ENCODE results near the gene ZNF618. TPM values are rescaled to one million over a fixed set of nuclear protein-coding genes. Genes with fewer than 3 reads are reported as not detected.

Gene ZNF618
- total RNA-seq, 1 experiment from 2014 or later: 4.2 TPM

DNA sequence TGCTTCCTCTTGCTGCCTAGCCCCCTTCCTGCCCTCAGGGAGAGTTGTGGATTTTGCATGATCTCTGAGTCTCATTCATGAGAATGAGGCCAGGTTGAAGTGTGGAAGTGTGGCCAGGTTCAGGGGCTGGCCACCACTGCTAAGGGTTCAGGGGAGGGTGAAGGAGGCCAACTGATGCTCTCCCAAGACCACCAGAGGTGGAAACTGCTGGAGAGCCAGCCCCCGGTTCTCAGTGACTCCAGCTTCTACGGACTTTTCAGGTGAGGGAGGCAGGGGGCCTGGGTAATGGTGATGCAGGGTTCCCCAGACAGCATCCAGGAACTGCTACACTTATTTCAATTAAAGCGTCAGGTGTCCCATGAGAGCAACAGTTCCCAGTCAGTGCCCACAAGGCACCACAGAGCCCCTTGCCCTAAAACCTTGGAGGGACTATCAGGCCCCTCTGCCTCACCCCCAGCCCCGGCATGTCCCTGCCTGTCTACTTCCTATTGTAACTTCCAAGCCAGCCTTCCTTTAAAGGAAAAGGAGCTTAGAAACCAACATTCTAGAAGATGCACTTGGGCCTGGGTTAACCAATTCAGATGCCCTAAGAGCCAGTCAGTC, 151.9 kb downstream of the ZNF618 start:
- H3K79me2 ChIP-seq (ENCODE audit: low read length): no peaks in the 10 kb centered on the region
- H3K27ac ChIP-seq (ENCODE audit: low read length): no peak overlapping the region
- H3K4me3 ChIP-seq (ENCODE audit: low read length): no peak overlapping the region
- no peak overlapping the region for H2AFZ ChIP-seq (ENCODE audit: low read length)
- intact Hi-C loops (cut with micrococcal nuclease): no loop called here
- no TSS peak for BruUV-seq (replicated peaks)
- H3K4me1 ChIP-seq (ENCODE audit: insufficient read depth, low read length): no peaks in the 10 kb centered on the region
- TF ChIP-seq EZH2phosphoT487 (IDR thresholded peaks at IDR 0.05; ENCODE audit: borderline replicate concordance, low read length) (no peak), EZH2 (IDR thresholded peaks at IDR 0.05; ENCODE audit: low read length, unreplicated experiment) (no peak)
- TF ChIP-seq, protein P1, sequence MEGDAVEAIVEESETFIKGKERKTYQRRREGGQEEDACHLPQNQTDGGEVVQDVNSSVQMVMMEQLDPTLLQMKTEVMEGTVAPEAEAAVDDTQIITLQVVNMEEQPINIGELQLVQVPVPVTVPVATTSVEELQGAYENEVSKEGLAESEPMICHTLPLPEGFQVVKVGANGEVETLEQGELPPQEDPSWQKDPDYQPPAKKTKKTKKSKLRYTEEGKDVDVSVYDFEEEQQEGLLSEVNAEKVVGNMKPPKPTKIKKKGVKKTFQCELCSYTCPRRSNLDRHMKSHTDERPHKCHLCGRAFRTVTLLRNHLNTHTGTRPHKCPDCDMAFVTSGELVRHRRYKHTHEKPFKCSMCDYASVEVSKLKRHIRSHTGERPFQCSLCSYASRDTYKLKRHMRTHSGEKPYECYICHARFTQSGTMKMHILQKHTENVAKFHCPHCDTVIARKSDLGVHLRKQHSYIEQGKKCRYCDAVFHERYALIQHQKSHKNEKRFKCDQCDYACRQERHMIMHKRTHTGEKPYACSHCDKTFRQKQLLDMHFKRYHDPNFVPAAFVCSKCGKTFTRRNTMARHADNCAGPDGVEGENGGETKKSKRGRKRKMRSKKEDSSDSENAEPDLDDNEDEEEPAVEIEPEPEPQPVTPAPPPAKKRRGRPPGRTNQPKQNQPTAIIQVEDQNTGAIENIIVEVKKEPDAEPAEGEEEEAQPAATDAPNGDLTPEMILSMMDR (conservative IDR thresholded peaks at IDR 0.05; ENCODE audit: low read depth, low read length): no peak
- no peak for ATAC-seq
- 0 out of 2 replicates have a peak, but pooled peaks cover 7% of the 10 kb centered on the region for H3K9me3 ChIP-seq (ENCODE audit: low read length)
- ChIA-PET POLR2A (ENCODE audit: unreplicated experiment) (no interaction called here), CTCF (no interaction called here)
- no peak overlapping the region for H3K9ac ChIP-seq (ENCODE audit: low read length)
- H3F3A ChIP-seq (ENCODE audit: low read length, unreplicated experiment): no peaks in the 10 kb centered on the region
- H3K27me3 ChIP-seq (ENCODE audit: low read length): no peaks in the 10 kb centered on the region
- H3K4me2 ChIP-seq (ENCODE audit: low read length): no peak overlapping the region
- H4K20me1 ChIP-seq (ENCODE audit: low read length): no peaks in the 10 kb centered on the region
- H3K9me2 ChIP-seq (replicated peaks; ENCODE audit: low read length): no peaks in the 10 kb centered on the region
- peaks cover 11% of the 10 kb centered on the region; the same call in 1 of the 2 replicates for H3K36me3 ChIP-seq (ENCODE audit: low read depth, low read length)
- DNase-seq: no peak

DNA sequence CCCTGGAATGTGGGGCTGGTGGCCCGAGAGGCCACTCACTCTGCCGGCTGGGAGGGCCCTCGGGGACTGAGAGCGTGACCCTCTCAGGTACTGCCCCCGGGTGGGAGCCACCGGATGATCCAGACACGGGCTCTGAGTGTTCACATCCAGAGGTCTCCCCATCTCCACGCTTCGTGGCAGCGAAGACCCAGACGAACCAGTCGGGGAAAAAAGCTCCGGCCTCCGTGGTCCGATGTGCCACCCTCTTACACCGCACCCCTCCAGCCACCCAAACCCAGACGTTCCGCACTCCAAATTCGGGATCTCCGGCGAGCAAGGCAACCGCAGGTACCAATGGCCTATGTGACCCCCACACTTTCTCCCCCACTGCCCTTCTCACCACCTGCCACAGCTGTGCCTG, 152.5 kb downstream of the ZNF618 start:
- POLR2A ChIA-PET (ENCODE audit: unreplicated experiment): no interaction called here
- H4K20me1 ChIP-seq (ENCODE audit: low read length): no peaks in the 10 kb centered on the region
- no TSS peak for BruUV-seq (replicated peaks)
- no peak overlapping the region for H3K9ac ChIP-seq (ENCODE audit: low read length)
- CTCF ChIA-PET: no interaction called here
- no peaks in the 10 kb centered on the region for H3K79me2 ChIP-seq (ENCODE audit: low read length)
- H3K4me3 ChIP-seq (ENCODE audit: low read length): no peak overlapping the region
- H3K9me3 ChIP-seq (ENCODE audit: low read length): 0 out of 2 replicates have a peak, but pooled peaks cover 3% of the 10 kb centered on the region
- intact Hi-C loops (cut with micrococcal nuclease): no loop called here
- peaks cover 6% of the 10 kb centered on the region; the same call in 1 of the 2 replicates for H3K36me3 ChIP-seq (ENCODE audit: low read depth, low read length)
- no peak overlapping the region for H3K4me2 ChIP-seq (ENCODE audit: low read length)
- no peak overlapping the region for H2AFZ ChIP-seq (ENCODE audit: low read length)
- no peaks in the 10 kb centered on the region for H3K9me2 ChIP-seq (replicated peaks; ENCODE audit: low read length)
- no peaks in the 10 kb centered on the region for H3K4me1 ChIP-seq (ENCODE audit: insufficient read depth, low read length)
- H3K27ac ChIP-seq (ENCODE audit: low read length): no peak overlapping the region
- H3F3A ChIP-seq (ENCODE audit: low read length, unreplicated experiment): no peaks in the 10 kb centered on the region
- H3K27me3 ChIP-seq (ENCODE audit: low read length): no peaks in the 10 kb centered on the region
- no peak for ATAC-seq
- DNase-seq: no peak
- no peak for TF ChIP-seq EZH2 (IDR thresholded peaks at IDR 0.05; ENCODE audit: low read length, unreplicated experiment)
- TF ChIP-seq, protein P1 (conservative IDR thresholded peaks at IDR 0.05; ENCODE audit: low read depth, low read length): no peak
- no peak for TF ChIP-seq EZH2phosphoT487 (IDR thresholded peaks at IDR 0.05; ENCODE audit: borderline replicate concordance, low read length)

DNA sequence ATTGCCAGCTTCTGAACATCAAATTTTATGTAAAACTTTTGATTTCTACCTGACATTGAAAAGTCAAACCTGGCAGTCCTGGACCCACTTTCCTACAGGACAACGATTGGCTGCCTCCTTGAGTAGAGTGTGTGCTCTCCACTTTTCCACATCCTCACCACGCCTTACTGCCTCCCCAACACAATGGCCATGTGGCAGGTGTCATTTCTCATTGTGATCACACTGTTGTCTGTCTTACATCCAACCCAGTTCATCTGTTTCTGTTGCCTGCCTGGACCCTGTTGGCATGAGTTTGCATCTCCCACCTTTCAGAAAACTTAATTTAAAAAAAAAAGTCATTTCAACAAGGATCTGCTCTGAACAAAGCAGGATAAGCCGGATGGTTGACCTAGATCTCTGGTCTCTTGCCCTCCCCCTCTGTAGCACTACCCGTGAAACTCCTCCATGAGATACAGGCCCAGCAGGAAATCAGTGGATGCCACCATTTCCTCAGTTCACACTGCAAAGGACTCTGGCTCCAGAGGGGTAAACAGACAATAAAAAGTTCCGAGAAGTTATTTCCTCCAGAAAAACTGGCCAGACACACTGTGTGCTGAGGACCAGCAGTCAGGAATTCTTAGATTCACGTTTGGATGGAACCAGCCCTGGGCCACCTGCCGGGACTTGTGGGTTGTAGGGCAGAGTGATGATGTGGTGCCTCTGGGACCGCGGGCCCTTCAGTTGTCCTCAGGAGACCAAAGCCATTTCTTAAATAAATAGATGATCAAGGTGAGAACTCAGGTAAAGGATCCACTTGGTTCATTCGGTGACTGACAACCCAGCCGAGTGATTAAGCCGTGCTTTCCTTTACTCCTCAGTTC, 153.4 kb downstream of the ZNF618 start:
- CTCF ChIA-PET: no interaction called here
- Histone ChIP-seq H3K4me1 (ENCODE audit: insufficient read depth, low read length) (no peaks in the 10 kb centered on the region), H3K27ac (ENCODE audit: low read length) (no peak overlapping the region), H3K4me3 (ENCODE audit: low read length) (no peak overlapping the region), H3K36me3 (ENCODE audit: low read depth, low read length) (no peaks in the 10 kb centered on the region), H2AFZ (ENCODE audit: low read length) (no peak overlapping the region), H3K79me2 (ENCODE audit: low read length) (no peaks in the 10 kb centered on the region), H4K20me1 (ENCODE audit: low read length) (no peaks in the 10 kb centered on the region), H3K27me3 (ENCODE audit: low read length) (no peaks in the 10 kb centered on the region), H3K4me2 (ENCODE audit: low read length) (no peak overlapping the region), H3K9ac (ENCODE audit: low read length) (no peak overlapping the region), H3K9me2 (replicated peaks; ENCODE audit: low read length) (no peaks in the 10 kb centered on the region), H3F3A (ENCODE audit: low read length, unreplicated experiment) (no peaks in the 10 kb centered on the region), H3K9me3 (ENCODE audit: low read length) (no peaks in the 10 kb centered on the region)
- intact Hi-C loops (cut with micrococcal nuclease): no loop called here
- TF ChIP-seq EZH2 (IDR thresholded peaks at IDR 0.05; ENCODE audit: low read length, unreplicated experiment): no peak
- TF ChIP-seq, protein P1 (conservative IDR thresholded peaks at IDR 0.05; ENCODE audit: low read depth, low read length): no peak
- no peak for TF ChIP-seq EZH2phosphoT487 (IDR thresholded peaks at IDR 0.05; ENCODE audit: borderline replicate concordance, low read length)
- ATAC-seq: no peak
- no peak for DNase-seq
- POLR2A ChIA-PET (ENCODE audit: unreplicated experiment): no interaction called here
- no TSS peak for BruUV-seq (replicated peaks)

Data from PC-3 (cell line).